ENCODE measurements around the gene GABARAP.

DNA sequence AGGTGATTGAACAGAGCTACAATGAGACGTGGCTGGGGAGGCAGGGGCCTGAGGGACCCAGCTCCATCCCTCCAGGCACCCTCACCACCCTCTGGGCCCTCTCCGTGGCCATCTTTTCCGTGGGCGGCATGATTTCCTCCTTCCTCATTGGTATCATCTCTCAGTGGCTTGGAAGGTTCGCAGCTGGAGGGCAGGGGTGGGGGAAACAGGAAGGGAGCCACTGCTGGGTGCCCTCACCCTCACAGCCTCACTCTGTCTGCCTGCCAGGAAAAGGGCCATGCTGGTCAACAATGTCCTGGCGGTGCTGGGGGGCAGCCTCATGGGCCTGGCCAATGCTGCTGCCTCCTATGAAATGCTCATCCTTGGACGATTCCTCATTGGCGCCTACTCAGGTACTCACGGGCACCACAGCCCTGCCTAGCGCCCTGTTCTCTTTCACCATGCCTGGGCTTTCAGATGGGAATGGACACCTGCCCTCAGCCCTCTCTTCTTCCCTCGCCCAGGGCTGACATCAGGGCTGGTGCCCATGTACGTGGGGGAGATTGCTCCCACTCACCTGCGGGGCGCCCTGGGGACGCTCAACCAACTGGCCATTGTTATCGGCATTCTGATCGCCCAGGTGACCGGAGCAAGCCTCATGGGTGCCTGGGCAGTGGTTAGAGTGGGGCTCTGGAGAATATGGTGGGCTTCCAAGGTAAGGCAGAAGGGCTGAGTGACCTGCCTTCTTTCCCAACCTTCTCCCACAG, 41.4 kb upstream of the GABARAP start:
- TF ChIP-seq, protein P1, sequence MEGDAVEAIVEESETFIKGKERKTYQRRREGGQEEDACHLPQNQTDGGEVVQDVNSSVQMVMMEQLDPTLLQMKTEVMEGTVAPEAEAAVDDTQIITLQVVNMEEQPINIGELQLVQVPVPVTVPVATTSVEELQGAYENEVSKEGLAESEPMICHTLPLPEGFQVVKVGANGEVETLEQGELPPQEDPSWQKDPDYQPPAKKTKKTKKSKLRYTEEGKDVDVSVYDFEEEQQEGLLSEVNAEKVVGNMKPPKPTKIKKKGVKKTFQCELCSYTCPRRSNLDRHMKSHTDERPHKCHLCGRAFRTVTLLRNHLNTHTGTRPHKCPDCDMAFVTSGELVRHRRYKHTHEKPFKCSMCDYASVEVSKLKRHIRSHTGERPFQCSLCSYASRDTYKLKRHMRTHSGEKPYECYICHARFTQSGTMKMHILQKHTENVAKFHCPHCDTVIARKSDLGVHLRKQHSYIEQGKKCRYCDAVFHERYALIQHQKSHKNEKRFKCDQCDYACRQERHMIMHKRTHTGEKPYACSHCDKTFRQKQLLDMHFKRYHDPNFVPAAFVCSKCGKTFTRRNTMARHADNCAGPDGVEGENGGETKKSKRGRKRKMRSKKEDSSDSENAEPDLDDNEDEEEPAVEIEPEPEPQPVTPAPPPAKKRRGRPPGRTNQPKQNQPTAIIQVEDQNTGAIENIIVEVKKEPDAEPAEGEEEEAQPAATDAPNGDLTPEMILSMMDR (IDR thresholded peaks at IDR 0.05): no peak
- TF ChIP-seq POLR2A (IDR thresholded peaks at IDR 0.05): no peak
